WI38 (cell line): ENCODE measurements around the gene RPL13.

ENCODE experiments used
- H3K4me3 ChIP-seq: 2 replicates; pipeline ENCODE4 v1.5.1; 2011; ENCODE audit warnings: low read depth, mild to moderate bottlenecking, control low read depth, low read length
- TF ChIP-seq, protein P1 (sequence below): IDR thresholded peaks from 2 replicates; pipeline ENCODE4 v1.5.1; 2012; ENCODE audit warnings: low read depth, mild to moderate bottlenecking, control low read depth, low read length

The RPL13 gene

DNA sequence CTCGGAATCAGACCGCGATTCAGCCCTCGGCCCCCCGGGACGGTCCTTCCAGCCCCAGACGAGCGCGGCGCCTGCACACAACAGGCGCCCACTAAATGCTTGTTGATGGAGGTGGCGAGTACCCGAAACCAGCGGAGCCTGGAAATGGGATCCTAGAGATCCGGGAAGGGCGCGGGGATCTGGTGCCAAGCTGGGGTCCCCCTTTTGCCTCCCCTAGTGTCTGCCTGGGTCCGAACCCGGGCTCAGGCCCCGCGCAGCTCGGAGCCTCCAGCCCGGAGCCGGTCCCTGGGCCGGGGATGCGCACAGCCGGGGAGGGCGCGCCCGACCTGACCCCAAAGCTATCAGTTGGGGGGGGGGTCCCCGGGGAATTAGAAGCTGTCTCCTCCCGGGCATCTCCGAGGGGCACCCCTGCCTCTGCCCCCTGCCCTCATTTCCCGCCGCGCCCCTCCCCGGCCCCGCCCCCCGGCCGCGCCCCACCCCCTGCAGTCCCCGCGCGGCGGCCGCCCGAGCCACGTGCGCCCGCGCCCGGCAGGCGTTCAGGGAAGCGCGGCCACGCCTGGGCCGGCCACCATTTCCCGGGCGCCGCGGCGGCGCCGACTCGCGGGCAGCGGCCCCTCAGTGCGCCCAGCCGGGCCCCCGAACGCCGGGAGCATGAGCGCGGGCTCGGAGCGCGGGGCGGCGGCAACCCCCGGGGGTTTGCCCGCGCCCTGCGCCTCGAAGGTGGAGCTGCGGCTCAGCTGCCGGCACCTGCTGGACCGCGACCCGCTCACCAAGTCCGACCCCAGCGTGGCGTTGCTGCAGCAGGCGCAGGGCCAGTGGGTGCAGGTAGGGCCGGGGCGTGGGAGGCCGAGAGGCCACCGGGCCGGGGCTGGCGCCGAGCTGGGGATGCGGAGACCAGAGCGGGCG lies 15.0 kb downstream of the RPL13 start, which contains the start of gene CPNE7:
CPNE7 (plus strand) TSS at position 512 of the 906 bp plus-strand sequence; CDS start at position 652, 140 bp downstream.
- TF ChIP-seq, protein P1, sequence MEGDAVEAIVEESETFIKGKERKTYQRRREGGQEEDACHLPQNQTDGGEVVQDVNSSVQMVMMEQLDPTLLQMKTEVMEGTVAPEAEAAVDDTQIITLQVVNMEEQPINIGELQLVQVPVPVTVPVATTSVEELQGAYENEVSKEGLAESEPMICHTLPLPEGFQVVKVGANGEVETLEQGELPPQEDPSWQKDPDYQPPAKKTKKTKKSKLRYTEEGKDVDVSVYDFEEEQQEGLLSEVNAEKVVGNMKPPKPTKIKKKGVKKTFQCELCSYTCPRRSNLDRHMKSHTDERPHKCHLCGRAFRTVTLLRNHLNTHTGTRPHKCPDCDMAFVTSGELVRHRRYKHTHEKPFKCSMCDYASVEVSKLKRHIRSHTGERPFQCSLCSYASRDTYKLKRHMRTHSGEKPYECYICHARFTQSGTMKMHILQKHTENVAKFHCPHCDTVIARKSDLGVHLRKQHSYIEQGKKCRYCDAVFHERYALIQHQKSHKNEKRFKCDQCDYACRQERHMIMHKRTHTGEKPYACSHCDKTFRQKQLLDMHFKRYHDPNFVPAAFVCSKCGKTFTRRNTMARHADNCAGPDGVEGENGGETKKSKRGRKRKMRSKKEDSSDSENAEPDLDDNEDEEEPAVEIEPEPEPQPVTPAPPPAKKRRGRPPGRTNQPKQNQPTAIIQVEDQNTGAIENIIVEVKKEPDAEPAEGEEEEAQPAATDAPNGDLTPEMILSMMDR, result no peak
- H3K4me3 ChIP-seq, result peak within 1 kb of the TSS; percentile 62

DNA sequence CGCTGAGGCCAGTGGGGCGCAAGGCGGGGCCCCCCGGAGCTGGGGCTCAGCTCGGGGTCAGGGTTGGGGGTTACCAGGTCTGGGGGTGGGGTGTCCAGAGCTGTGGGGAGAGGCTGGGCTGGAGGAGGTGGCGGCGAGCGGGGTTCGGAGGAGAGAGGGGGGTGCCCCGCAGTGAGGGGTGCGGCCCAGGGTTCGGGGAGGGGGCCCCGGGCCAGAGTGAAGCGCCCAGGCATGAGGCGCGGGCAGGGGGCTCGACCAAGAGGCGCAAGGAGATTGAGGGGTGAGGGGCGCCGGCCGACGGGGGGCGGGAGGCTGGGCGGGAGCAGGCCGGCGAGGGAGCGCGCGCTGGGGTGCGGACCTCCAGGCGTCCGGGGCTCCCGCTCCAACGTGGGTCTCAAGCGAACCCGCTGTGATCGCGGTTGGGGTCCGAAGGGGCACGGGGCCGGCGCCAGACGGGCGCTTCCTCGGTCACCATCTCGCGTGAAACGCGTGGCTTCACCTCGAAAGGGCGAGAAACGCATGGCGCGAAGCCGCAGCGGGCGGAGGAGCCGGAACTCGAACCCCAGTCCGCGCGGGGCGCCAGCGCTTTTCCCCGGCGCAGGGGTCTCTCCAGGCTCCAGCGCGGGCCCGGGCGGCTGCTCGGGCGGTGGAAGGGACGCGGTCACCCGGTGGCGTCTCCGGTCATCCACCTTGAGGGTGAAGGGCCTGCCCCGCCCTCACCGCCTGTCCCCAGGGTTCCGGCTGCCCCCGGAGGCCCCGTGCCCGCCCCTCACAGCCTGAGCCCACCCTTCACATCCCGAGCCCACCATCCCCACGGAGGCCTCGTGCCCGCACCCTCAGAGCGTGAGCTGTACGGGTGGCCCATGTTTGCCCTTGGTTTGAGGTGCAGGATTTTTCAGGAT lies 15.9 kb downstream of the RPL13 start:
- TF ChIP-seq, protein P1, result no peak
- H3K4me3 ChIP-seq, result peak overlapping the region; percentile 62

DNA sequence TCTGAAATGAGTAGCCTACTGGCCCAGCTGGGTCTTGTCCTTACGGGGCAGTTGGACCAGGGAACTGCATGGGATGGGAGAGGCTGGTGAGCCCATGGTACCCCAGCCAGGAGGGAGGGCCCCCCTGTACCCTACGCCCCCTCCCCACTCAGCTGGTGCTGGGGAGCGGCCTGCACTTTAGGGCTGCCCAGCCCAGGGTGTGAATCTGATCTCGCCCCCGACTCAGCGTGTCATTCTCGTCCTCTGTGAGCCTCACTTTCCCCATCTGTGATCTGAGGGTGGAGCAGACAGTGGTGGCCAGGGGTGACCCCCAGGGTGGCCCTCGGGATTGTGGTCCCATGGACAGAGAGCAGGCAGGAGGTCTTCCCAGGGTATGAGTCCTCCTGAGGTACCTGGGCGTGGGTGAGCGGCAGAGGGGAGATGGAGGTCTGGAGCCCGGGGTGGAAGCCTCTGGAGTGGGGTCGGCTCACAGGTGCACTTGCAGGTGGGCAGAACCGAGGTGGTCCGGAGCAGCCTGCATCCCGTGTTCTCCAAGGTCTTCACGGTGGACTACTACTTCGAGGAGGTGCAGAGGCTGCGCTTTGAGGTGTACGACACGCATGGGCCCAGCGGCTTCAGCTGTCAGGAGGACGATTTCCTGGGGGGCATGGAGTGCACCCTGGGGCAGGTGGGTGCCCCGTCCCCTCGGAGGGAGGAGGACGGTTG lies 16.7 kb downstream of the RPL13 start:
- H3K4me3 ChIP-seq, result no peak overlapping the region
- TF ChIP-seq, protein P1, result no peak

DNA sequence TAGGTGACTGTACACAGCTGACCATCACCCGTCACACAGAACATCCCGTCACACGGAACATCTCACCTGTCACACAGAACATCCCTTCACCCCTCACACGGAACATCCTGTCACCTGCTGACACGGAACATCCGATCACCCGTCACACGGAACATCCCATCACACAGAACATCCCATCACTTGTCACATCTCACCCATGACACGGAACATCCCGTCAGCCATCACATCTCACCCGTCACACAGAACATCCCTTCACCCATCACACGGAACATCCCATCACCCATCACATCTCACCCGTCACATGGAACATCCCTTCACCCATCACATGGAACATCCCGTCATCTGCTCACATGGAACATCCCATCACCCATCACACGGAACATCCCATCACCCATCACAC lies 18.9 kb downstream of the RPL13 start:
- no peak overlapping the region for H3K4me3 ChIP-seq
- TF ChIP-seq, protein P1, result no peak

DNA sequence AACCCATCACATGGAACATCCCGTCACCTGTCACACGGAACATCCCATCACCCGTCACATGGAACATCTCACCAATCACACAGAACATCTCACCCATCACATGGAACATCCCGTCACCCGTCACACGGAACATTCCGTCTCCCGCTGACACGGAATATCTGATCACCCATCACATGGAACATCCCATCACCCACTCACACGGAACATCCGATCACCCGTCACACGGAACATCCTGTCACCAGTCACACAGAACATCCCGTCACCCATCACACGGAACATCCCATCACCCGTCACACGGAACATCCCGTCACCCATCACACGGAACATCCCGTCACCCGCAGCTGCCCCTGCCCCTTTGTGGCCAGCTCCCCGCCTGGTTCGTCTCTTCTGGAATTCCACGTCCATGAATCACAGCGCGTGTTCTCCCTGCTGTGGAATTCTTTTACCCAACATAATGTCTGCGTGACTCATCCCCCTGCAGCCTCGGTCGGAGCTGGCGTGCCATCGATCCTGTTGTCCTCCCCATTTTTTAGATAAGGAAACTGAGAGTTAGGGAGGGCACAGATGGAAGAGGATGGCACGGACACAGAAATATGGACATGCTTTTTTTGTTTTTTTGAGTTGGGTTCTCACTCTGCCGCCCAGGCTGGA lies 20.7 kb downstream of the RPL13 start:
- no peak overlapping the region for H3K4me3 ChIP-seq

DNA sequence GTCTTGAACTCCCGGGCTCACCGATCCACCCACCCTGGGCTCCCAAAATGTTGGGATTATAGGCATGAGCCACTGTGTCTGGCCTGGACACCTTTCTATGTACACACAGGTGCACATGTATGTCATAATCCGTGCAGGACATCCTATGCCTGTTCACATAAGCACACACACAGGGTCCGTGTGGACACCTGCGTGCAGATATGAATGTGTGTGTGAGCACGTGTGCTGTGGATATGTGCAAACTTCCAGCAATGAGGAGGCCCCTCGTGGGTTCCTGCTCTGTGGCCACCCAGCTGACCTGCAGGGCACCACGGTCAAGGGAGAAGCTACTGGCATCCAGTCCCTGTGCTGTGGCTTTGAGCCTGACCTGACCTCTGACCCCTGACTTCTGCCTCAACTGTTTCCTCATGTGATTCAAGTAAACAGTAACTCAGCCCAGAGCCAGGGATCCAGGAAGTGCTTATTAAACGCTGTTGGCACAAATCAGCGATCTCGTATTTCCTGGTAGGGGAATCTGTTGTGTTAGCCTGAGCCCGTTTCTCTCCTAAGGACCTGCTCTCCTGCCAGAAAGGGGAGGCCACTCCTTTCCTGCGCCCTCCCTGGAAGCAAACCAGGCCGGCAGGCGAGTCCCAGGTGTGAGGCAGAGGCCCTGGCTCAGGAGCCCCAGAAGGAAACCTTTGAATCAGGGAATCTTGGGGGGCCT lies 21.5 kb downstream of the RPL13 start:
- TF ChIP-seq, protein P1, result no peak
- H3K4me3 ChIP-seq, result no peak overlapping the region

More for the DNA sequence above, 20.7 kb downstream of the RPL13 start:
- TF ChIP-seq, protein P1, result no peak
